Endothelial cell of umbilical vein (primary cell): ENCODE measurements around the gene PASK. TPM values are rescaled to one million over a fixed set of nuclear protein-coding genes. Genes with fewer than 3 reads are reported as not detected.

ENCODE experiments used
- BruUV-seq: library from RNA; stranded (reverse); fragments of 400-500 nt; replicated peaks from 2 replicates; lab custom pipeline; 2021; lab: Mats Ljungman, UMichigan
- CTCF ChIA-PET: fragments of 300-600, 350-600 bp; sonication (Branson Sonifier 250); formaldehyde crosslinking; loops from one replicate; lab custom pipeline; 2021; ENCODE audit warnings: antibody characterized with exemption, inconsistent platforms; lab: Charles Lee
- POLR2A ChIA-PET: fragments of 300-600, 350-600 bp; sonication (Branson Sonifier 250); formaldehyde crosslinking; loops from one replicate; lab custom pipeline; 2021; ENCODE audit warnings: antibody characterized with exemption, inconsistent platforms; lab: Charles Lee
- DNase-seq: peaks from one replicate; pipeline ENCODE4 v3.0.0-alpha.2; 2011; ENCODE audit warnings: low read depth, low spot score
- FAIRE-seq: peaks from 2 replicates; lab custom pipeline; 2011; peaks lifted over from hg19 to GRCh38; lab: Jason Lieb, UNC
- H2AFZ ChIP-seq: 2 replicates; pipeline ENCODE4 v1.6.0; 2012; ENCODE audit warnings: low read depth, low read length, control low read depth, inconsistent platforms
- H3K27ac ChIP-seq: 2 replicates; pipeline ENCODE4 v1.5.1; 2011; ENCODE audit warnings: low read depth, mild to moderate bottlenecking, control low read depth, low read length, moderate library complexity; ENCODE audit not compliant: insufficient read depth
- H3K27me3 ChIP-seq, 2 experiments: 2 replicates each; pipeline versions ENCODE4 v1.6.0 to v1.6.1; 2011; ENCODE audit warnings: low read length in 2 of 2, mixed read lengths in 1 of 2; ENCODE audit not compliant: control insufficient read depth in 2 of 2, insufficient read depth in 2 of 2
- H3K36me3 ChIP-seq, 2 experiments: 2 replicates in 1 of 2; 3 replicates in 1 of 2; pipeline ENCODE4 v1.5.1; 2011; ENCODE audit warnings: low read length in 2 of 2, mild to moderate bottlenecking in 1 of 2, moderate library complexity in 1 of 2; ENCODE audit not compliant: control insufficient read depth in 2 of 2, insufficient read depth in 2 of 2; ENCODE audit errors: extremely low read depth in 1 of 2
- H3K4me1 ChIP-seq: 3 replicates; pipeline ENCODE4 v1.5.1; 2011; ENCODE audit warnings: mild to moderate bottlenecking, low read length; ENCODE audit not compliant: control insufficient read depth, insufficient read depth; ENCODE audit errors: extremely low read depth
- H3K4me2 ChIP-seq: 2 replicates; pipeline ENCODE4 v1.6.1; 2011; ENCODE audit warnings: low read length, control low read depth, mixed read lengths; ENCODE audit not compliant: insufficient read depth
- H3K4me3 ChIP-seq, 3 experiments: fragments of 200-600 bp in 1 of 3; sonication (generic), shearing (Covaris generic) in 1 of 3; replicated peaks in 1 of 3; 2 replicates each; pipeline ENCODE4 v1.5.1; 2011 to 2016; ENCODE audit warnings: control low read depth in 3 of 3, low read length in 3 of 3, mild to moderate bottlenecking in 2 of 3, inconsistent platforms in 1 of 3, low read depth in 1 of 3, moderate library complexity in 1 of 3; ENCODE audit not compliant: insufficient read depth in 1 of 3
- H3K79me2 ChIP-seq: 2 replicates; pipeline ENCODE4 v1.6.0; 2012; ENCODE audit warnings: low read length, inconsistent platforms; ENCODE audit not compliant: control insufficient read depth, insufficient read depth
- H3K9ac ChIP-seq: replicated peaks from 2 replicates; pipeline ENCODE3; 2011; ENCODE audit warnings: low read length, control low read depth; ENCODE audit not compliant: insufficient read depth; ENCODE audit errors: extremely low read depth
- H3K9me1 ChIP-seq: replicated peaks from 3 replicates; pipeline ENCODE4 v1.6.0; 2011; ENCODE audit warnings: mild to moderate bottlenecking, low read length; ENCODE audit not compliant: control insufficient read depth, insufficient read depth; ENCODE audit errors: extremely low read depth
- H3K9me3 ChIP-seq: replicated peaks from 2 replicates; pipeline ENCODE4 v1.5.1; 2012; ENCODE audit warnings: low read length, inconsistent platforms; ENCODE audit not compliant: control insufficient read depth, insufficient read depth
- H4K20me1 ChIP-seq: replicated peaks from 2 replicates; pipeline ENCODE3; 2011; ENCODE audit warnings: mild to moderate bottlenecking, low read length; ENCODE audit not compliant: control insufficient read depth, insufficient read depth; ENCODE audit errors: extremely low read depth
- CTCF ChIP-seq, 2 donors: IDR thresholded peaks; 1 replicate in 1 of 2; 2 replicates in 1 of 2; pipeline ENCODE4 v1.5.1; 2011; ENCODE audit warnings: low read length in 2 of 2, mild to moderate bottlenecking in 2 of 2, moderate library complexity in 2 of 2, control low read depth in 1 of 2, inconsistent platforms in 1 of 2, low read depth in 1 of 2; ENCODE audit not compliant: insufficient read depth in 1 of 2; ENCODE audit errors: extremely low read depth in 1 of 2
- EZH2 ChIP-seq: IDR thresholded peaks from 2 replicates; pipeline ENCODE4 v1.6.1; 2012; ENCODE audit warnings: borderline replicate concordance, low read depth, mild to moderate bottlenecking, moderate library complexity, low read length, inconsistent platforms; ENCODE audit not compliant: severe bottlenecking
- GATA2 ChIP-seq: IDR thresholded peaks from 2 replicates; pipeline ENCODE4 v1.7.0; 2011; ENCODE audit warnings: low read depth, mild to moderate bottlenecking, moderate library complexity, mixed read lengths, low read length; ENCODE audit not compliant: insufficient read length, insufficient read depth
- MAX ChIP-seq: IDR thresholded peaks from 2 replicates; pipeline ENCODE4 v1.6.1; 2011; ENCODE audit not compliant: insufficient read depth, insufficient read length
- MYC ChIP-seq: IDR thresholded peaks from one replicate; pipeline ENCODE4 v1.6.1; 2011; ENCODE audit warnings: mild to moderate bottlenecking, low read depth, low read length
- POLR2A ChIP-seq: IDR thresholded peaks from 2 replicates; pipeline ENCODE4 v1.6.1; 2012; ENCODE audit warnings: low read depth, mild to moderate bottlenecking, control low read depth, low read length
- dilution Hi-C: fragments of 300-500 bp; cut with MboI; formaldehyde crosslinking; loops from one replicate; pipeline ENCODE4 v1.15.0; 2019; ENCODE audit warnings: low sequenced_read_pairs; ENCODE audit not compliant: extremely low pct_ligation_motif_present
- intact Hi-C: fragments of 100-400 bp; cut with micrococcal nuclease; formaldehyde crosslinking; loops from one replicate; pipeline ENCODE4 v1.10.0; 2022
- polyA plus RNA-seq, 4 experiments: library from polyadenylated mRNA; depleted of rRNA in 3 of 4; stranded (reverse) in 3 of 4; unstranded in 1 of 4; fragments of >200 nt; gene quantifications; 2 replicates each; pipeline versions ENCODE4 v1.2.1 to v1.2.3, GENCODE V29; 2011 to 2012; ENCODE audit warnings: missing spikeins in 1 of 4
- total RNA-seq: library from RNA; stranded (reverse); gene quantifications from 2 replicates; pipeline ENCODE4 v1.2.3, GENCODE V29; 2021

PASK gene
- total and polyA plus RNA-seq, 2 donors (not counting 3 experiments of a cell fraction or from before 2014, with no cell fraction given) = 5.7 to 17.3 TPM

GRCh38 chr2:241081643-241082340 lies 67.5 kb downstream of the PASK start:
- DNase-seq (no peak), FAIRE-seq (no peak)
- CTCF ChIA-PET = no interaction called here
- TF ChIP-seq CTCF (IDR thresholded peaks at IDR 0.05; ENCODE audit: extremely low read depth in 1 of 2, insufficient read depth in 1 of 2, low read depth in 1 of 2, low read length in 2 of 2) (no peak), POLR2A (no peak), EZH2 (no peak), MAX (no peak), MYC (no peak), GATA2 (no peak)
- Histone ChIP-seq H3K4me1 (no peaks in the 10 kb centered on the region), H3K27ac (no peak overlapping the region), H3K4me3 (no peak overlapping the region), H3K9ac (no peak overlapping the region), H3K79me2 (no peaks in the 10 kb centered on the region), H3K36me3 (peaks cover 0 to 4% of the 10 kb centered on the region in 2 experiments), H3K4me2 (no peak overlapping the region), H3K9me1 (no peaks in the 10 kb centered on the region), H4K20me1 (no peaks in the 10 kb centered on the region), H3K27me3 (no peaks in the 10 kb centered on the region), H2AFZ (no peak overlapping the region), H3K9me3 (no peaks in the 10 kb centered on the region)
- BruUV-seq = no TSS peak
- dilution Hi-C loops = no loop called here
- POLR2A ChIA-PET = no interaction called here
- intact Hi-C loops = no loop called here
